HG02571 (cell line): ENCODE results near the gene THUMPD2.

ENCODE experiments used
- ATAC-seq: cut with Tn5 transposase; IDR thresholded peaks from one replicate; pipeline ENCODE4 v1.9.1; 2021; ENCODE audit warnings: mild to moderate bottlenecking, moderate library complexity; ENCODE audit not compliant: unreplicated experiment

THUMPD2 gene

DNA sequence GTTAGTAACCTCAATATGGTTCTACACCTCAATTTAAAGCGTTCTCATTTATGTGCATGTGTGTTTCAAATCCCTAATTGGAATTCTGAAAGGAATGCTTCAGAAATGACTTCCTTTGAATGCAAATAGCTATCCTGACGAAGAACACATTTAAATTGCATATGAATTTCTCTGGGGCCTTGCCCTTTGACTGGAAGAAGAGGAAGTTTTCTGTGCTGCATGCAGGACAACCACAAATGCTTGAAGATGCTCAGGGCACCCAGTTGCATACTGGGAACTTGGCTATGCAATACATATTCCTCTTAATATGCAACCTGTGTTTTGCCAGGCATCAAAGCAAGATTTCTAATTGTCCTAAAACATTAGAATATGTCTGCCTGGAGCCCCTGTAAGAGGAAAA is 58.1 kb downstream of the THUMPD2 start:
- no peak for ATAC-seq

GRCh38 chr2:39719317-39719716 is 59.7 kb downstream of the THUMPD2 start:
- no peak for ATAC-seq

- no peak for ATAC-seq
Observed at GRCh38 chr2:39718483-39718882, 60.6 kb downstream of the THUMPD2 start.

GRCh38 chr2:39717067-39717466 is 62.0 kb downstream of the THUMPD2 start:
- no peak for ATAC-seq

DNA sequence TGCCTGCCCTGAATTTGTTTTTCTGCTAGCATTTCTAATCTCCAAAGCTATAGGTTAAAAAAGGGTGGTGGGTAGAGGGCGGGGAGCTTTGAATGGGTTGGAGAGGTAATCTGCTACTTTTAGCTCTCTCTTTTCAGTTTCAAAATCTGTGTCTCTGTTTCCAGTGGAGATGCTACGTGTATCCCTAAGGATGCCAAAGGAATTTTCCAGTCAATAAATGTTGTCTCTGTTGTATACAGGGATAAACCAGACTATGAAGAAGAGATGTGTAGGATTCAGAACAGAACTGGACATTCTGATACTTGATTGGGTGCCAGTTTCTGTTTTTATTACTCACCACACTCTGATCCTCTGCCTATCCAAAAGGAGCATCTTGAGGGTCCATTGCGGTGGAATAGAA is 63.2 kb downstream of the THUMPD2 start:
- no peak for ATAC-seq

DNA sequence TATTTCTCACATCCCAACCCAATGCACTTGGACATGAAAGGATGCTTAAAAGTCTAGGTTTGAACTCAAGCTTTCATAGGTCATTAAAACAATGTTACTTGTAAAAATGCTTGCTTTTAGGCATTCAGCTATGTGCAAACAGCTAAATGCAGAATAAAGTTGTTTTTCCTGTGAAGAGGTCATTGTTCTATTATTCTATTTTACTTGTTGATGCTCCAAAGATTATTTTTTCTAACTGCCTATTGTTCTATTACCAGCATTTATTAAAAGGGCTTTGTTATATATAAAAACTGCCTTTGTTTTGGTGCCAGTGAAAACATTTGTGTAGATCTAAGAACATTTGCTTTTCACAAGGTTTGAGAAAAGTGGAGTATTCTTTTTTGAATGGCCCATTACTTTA is 64.0 kb downstream of the THUMPD2 start:
- no peak for ATAC-seq

DNA sequence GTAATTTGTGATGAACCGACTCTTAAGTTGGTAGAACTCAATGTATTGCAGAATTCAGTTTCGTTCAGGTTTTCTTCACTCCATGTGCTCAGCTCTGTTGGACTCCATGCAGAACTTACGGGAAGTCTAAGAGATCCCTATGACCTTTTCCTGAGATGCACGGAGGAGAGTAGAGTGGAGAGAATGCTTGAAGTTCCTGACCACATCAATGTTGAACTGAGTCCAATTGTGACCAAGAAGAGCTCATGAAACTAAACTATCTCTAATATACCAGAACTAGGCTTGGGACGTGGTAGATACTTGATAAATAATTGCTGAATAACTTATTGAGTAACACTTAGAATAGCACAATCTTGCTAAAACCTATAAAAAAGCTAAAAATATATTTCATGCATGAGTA is 66.1 kb downstream of the THUMPD2 start:
- ATAC-seq: no peak

- no peak for ATAC-seq
Observed at GRCh38 chr2:39710807-39711206, 68.3 kb downstream of the THUMPD2 start.

- no peak for ATAC-seq
Observed at GRCh38 chr2:39708003-39708402, 71.1 kb downstream of the THUMPD2 start.

DNA sequence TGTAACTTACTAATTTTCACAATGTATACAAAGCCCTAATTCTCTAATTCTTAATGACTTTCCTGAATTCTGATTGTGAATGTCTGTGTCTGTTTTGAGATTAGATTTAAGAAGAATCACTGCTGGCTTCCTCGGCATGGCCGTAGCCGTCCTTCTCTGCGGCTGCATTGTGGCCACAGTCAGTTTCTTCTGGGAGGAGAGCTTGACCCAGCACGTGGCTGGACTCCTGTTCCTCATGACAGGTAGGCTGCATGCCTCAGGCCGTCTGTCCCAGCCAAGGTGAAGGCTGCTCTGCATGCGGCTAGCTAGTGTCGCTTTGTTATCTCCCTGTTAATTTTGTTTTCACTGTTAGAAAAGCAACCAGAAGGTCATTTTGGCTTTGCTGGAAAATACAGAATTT is 72.1 kb downstream of the THUMPD2 start:
- ATAC-seq: no peak

- no peak for ATAC-seq
Observed at GRCh38 chr2:39706312-39706711, 72.7 kb downstream of the THUMPD2 start.

GRCh38 chr2:39705638-39706037 is 73.4 kb downstream of the THUMPD2 start:
- no peak for ATAC-seq

- ATAC-seq: no peak
Observed at GRCh38 chr2:39704540-39704939, 74.5 kb downstream of the THUMPD2 start.

DNA sequence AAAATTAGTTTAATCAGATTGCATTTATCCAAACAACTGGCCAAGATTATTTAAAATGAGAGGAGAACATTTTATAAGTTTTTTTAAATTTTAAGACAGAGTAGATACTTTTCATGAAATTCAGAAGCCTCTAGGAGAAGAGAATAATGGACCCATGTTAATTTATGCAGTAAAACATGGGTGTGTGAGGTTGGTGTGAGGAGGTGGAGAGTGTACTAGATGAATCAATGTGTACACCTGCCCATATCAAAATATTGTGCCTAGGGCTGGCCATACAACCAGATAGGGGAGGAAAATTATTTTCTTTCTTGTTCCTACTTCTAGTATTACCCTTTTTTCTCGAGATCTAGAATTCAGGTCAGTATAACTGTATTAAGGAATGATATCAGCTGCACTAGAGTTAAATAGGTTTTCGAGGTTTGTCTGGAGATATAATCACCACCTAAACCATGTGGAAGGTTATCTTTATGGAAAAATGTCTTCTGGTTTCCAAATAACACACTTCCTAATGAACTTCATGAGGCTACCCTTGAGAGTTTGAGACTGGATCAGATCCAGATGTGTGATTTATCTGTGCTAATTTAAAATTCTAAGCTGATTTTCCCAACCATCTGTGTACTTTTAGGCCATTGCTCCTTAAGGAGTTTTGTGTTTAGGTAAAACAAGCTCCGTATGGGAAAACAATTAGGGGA is 75.7 kb downstream of the THUMPD2 start:
- ATAC-seq: no peak

- no peak for ATAC-seq
Observed at GRCh38 chr2:39701137-39701536, 77.9 kb downstream of the THUMPD2 start.

GRCh38 chr2:39697454-39697853 is 81.6 kb downstream of the THUMPD2 start:
- no peak for ATAC-seq

DNA sequence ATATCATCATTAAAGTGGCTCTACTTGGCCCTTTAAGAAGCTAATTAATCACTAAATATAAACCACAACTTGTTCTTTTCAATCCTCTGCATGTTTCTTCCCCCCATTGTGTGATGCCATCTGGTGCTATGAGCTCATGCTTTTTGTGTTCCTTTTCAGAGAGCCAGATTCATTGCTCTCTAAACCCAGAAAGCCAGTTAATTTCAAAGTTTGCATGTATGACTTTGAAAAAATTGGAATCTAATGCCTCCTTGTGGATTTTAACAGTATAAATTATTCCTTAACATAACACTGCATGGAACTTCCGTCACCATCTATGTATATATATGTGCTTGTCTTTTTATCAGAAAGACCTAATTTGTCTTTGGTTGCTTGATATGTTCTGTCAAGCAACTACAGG is 82.2 kb downstream of the THUMPD2 start:
- no peak for ATAC-seq

DNA sequence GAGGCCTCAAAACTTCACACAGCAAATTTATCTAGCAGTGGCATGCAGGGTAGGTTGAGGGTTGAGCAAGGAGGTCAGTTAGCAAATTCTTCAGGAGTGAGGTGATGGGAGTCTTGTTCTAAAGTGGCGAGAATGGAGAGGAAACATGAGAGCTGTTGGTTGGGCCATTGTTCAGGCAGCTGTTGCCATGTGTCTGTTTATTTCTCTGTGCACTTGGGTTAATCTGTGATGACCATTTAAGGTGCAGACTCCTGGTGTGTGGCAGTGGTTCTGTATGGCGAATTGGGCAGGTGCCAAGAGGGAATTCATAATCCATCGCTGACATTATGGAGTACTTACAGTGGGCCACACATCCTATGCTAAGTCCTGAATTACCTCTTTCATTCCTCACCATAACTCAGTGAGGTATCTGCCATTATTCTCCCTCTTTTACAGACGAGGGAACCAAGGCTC is 82.9 kb downstream of the THUMPD2 start:
- no peak for ATAC-seq

GRCh38 chr2:39693245-39693644 is 85.8 kb downstream of the THUMPD2 start:
- no peak for ATAC-seq

DNA sequence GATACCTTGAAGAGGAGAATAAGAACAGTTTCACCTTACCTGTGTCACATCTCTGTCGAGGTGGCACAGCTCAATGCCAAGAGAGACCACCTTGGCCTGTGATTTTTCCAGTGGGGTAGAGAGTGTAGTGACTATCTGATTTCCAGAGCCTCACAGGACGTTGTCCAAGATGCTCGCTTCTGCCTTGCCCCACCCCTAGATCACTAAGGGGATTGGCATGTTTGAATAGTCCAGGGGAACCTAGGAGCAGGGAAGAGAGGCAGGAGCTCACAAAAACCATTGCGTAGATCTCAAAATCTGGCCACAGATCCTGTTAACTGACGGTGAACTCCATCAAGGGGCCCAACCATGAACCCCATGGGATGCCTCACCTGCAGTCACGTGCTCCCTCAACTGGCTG is 89.2 kb downstream of the THUMPD2 start:
- no peak for ATAC-seq

DNA sequence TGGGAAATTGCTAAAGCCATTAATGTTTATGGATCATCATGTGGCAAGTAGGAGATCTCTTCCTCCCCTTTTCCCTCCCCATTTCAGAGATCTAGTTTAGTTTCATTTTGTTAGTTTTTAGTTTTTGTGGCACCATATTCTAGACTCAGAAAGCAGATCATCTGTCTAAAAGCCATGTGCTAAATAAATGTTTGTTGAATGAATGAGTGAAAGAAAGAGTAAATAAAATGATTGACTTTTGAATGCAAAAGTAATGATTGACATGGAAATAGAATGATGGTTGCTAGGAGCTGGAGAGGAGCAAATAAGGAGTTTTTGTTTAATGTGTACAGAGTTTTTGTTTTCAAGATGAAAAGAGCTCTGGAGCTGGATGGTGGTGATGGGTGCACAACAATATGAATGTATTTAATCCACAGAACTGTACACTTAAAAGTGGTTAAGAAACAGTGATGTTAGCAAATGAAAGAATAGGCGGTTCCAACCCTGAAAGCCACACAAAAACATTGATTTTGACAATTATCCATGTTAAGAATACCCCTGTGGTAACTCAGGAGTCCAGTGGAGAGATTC is 89.7 kb downstream of the THUMPD2 start:
- ATAC-seq: no peak

DNA sequence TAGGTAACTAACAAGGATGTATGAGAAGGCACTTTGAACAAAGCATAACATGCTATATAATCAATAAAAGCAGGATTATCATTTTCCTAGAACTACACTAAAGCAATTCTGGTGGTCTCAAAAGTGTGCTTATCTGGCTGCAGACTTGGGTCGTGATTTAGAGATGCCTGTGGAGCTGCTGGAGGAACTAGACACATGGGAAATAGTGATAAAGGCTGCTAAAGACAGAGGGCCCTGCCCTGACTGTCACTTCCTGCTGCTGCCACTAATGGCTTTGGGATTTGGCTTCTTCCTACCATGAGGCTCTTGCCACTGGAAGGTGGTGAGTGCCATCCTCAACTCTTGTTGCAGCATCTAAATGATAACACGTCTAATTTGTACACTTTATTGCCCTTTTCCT is 90.9 kb downstream of the THUMPD2 start:
- no peak for ATAC-seq

DNA sequence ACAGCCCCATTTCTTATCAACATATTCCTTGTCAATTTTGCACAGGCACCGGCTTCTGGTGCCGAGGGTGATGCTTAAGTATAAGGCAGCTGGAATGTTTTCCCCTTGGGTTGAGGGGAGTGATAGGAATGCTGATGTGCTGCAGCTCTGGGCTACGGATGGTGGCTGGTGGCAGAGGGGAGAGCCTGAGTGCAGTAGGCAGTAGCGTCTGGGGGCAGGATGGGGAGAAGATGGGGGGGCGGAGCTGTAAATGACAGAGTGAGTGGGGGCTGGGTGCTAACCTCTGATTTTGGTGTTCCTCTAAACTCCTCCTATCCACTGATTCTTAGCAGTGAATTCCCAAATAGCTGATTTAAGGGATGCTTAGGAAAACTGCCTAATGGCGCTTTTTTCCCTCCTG is 92.6 kb downstream of the THUMPD2 start:
- no peak for ATAC-seq
